WERI-Rb-1 (cell line): ENCODE data around the gene SFMBT1.

ENCODE experiments used
- DNase-seq: peaks from one replicate; pipeline ENCODE4 v3.0.0-alpha.2; 2020
- H3K27ac ChIP-seq: fragments of 250-450 bp; sonication (Bioruptor Pico); 2 replicates; pipeline ENCODE4 v1.5.1; 2020; ENCODE audit warnings: mild to moderate bottlenecking, moderate library complexity
- H3K27me3 ChIP-seq: fragments of 250-450 bp; sonication (Bioruptor Pico); 2 replicates; pipeline ENCODE4 v1.5.1; 2021; ENCODE audit warnings: mild to moderate bottlenecking, low read depth, moderate library complexity; ENCODE audit not compliant: insufficient read depth, severe bottlenecking
- H3K36me3 ChIP-seq: fragments of 250-450 bp; sonication (Bioruptor Pico); 2 replicates; pipeline ENCODE4 v1.5.1; 2020; ENCODE audit warnings: mild to moderate bottlenecking, moderate library complexity
- H3K4me3 ChIP-seq: 2 replicates; pipeline ENCODE4 v1.5.1; 2011; ENCODE audit warnings: low read depth, mild to moderate bottlenecking, control low read depth, low read length
- H3K9me3 ChIP-seq: fragments of 250-450 bp; sonication (Bioruptor Pico); 2 replicates; pipeline ENCODE4 v1.5.1; 2021; ENCODE audit warnings: mild to moderate bottlenecking, moderate library complexity; ENCODE audit not compliant: severe bottlenecking
- TF ChIP-seq, protein P1 (sequence below): IDR thresholded peaks from 2 replicates; pipeline ENCODE4 v1.5.1; 2011; ENCODE audit warnings: low read depth, mild to moderate bottlenecking, control low read depth, inconsistent platforms, low read length

The SFMBT1 gene

GRCh38 chr3:53028641-53029040, 17.2 kb downstream of the SFMBT1 start:
- H3K27ac ChIP-seq, result no peak overlapping the region
- no peaks in the 10 kb centered on the region for H3K36me3 ChIP-seq
- H3K4me3 ChIP-seq, result no peak overlapping the region
- TF ChIP-seq, protein P1, sequence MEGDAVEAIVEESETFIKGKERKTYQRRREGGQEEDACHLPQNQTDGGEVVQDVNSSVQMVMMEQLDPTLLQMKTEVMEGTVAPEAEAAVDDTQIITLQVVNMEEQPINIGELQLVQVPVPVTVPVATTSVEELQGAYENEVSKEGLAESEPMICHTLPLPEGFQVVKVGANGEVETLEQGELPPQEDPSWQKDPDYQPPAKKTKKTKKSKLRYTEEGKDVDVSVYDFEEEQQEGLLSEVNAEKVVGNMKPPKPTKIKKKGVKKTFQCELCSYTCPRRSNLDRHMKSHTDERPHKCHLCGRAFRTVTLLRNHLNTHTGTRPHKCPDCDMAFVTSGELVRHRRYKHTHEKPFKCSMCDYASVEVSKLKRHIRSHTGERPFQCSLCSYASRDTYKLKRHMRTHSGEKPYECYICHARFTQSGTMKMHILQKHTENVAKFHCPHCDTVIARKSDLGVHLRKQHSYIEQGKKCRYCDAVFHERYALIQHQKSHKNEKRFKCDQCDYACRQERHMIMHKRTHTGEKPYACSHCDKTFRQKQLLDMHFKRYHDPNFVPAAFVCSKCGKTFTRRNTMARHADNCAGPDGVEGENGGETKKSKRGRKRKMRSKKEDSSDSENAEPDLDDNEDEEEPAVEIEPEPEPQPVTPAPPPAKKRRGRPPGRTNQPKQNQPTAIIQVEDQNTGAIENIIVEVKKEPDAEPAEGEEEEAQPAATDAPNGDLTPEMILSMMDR, result no peak
- no peaks in the 10 kb centered on the region for H3K9me3 ChIP-seq
- no peaks in the 10 kb centered on the region for H3K27me3 ChIP-seq
- no peak for DNase-seq

DNA sequence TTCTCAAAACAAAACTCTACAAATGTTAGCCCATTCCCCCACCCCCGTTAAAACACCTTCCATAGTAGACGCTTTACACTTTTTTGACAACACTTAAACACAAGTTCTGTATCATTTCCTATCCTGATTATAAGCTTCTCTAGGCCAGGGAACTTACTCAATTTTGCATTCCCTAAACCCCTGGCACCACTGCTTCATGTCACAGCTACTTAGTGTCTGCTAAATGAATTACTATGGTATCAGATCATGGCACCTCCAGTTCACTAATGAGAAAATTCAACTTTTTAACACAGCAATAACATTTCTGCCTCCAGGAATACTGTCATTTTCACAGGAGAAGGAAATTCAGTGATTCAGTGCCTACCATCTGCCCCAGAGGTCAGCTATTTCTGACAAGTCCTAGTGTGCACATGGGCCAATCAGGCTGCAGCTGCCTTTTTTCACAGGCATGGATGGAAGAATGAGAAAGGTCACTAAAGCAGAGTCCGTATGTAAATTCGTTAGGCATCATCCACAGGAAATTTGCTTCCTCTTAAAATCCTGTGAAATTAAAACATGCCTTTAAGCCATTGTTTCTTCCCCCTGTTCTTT, 18.5 kb downstream of the SFMBT1 start:
- TF ChIP-seq, protein P1, result no peak
- Histone ChIP-seq H3K4me3 (no peak overlapping the region), H3K36me3 (no peaks in the 10 kb centered on the region), H3K27ac (no peak overlapping the region), H3K27me3 (no peaks in the 10 kb centered on the region), H3K9me3 (no peaks in the 10 kb centered on the region)
- DNase-seq, result no peak

DNA sequence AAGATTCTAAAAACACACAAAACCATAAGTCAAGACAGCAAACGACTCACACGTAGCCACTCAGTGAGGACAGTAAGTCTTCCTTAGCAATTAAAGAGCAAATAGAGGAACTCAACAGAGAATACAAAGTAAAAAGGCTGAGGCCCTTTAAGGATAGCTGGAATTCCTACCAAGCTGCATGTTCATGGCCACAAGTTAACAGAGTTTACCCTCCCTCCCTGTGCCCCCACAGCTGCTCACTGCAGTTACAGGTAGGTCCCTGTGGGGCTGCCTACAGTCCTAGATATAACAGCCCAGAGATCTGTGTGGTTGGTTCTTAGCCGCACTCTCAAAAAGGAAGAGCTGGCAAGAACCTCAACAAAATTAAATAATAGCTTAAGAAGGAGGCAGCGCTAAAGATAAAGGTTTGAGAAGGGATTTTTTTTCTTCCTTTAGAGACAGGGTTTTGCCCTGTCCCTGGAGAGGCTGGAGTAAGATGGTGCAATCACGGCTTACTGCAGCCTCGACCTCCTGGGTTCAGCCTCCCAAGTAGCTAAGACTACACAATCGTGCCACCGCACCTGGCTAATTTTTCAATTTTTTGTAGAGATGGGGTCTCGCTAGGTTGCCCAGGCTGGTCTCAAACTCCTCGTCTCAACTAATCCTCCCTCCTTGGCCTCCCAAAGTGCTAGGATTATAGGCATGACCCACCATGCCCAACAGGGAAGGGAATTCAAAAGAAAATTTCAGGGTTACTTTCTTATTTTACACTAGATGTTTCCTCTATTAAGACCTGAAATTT, 19.3 kb downstream of the SFMBT1 start:
- no peaks in the 10 kb centered on the region for H3K9me3 ChIP-seq
- H3K36me3 ChIP-seq, result no peaks in the 10 kb centered on the region
- no peaks in the 10 kb centered on the region for H3K27me3 ChIP-seq
- DNase-seq, result no peak
- no peak overlapping the region for H3K4me3 ChIP-seq
- no peak overlapping the region for H3K27ac ChIP-seq
- TF ChIP-seq, protein P1, result no peak

- Histone ChIP-seq H3K4me3 (no peak overlapping the region), H3K27ac (no peak overlapping the region), H3K27me3 (no peaks in the 10 kb centered on the region), H3K9me3 (no peaks in the 10 kb centered on the region), H3K36me3 (no peaks in the 10 kb centered on the region)
- DNase-seq, result no peak
- TF ChIP-seq, protein P1, result no peak
These were observed 21.6 kb downstream of the SFMBT1 start for GRCh38 chr3:53024315-53024714.

DNA sequence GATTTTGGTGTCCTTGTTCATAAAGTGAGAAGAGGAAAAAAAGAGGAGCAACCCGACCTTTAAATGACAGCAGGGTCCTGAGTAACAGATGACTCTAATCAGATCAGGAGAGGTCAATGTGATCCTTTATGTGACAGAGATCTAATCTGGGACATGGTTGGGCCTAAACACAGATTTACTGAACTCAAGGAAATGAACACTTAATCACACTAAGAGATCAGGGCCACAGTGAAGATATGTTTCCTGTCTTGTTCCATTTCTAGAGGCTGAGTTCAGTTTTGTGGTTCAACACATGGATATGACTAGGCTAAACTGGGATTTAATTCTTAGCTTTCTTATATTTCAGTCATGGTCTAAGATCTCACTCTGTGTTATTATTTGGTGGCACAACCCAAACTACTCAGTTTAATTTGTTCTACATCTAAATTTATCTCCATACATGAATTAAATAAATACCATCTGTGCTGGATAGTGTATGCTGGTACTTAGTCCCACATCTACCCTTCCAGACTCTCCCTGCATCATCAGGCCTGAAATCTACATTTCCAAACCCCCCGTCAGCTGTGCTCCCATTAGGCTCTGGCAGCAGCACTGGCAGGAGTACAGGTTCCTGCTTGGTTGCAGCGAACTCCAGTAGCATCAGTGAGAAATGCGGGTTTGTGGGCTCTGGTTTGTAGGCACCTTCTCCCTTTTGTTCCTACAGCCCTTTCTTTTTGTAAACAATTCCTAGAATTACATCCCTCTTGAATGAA, 22.6 kb downstream of the SFMBT1 start:
- H3K4me3 ChIP-seq, result no peak overlapping the region
- H3K36me3 ChIP-seq, result no peaks in the 10 kb centered on the region
- TF ChIP-seq, protein P1, result no peak
- no peaks in the 10 kb centered on the region for H3K9me3 ChIP-seq
- no peak overlapping the region for H3K27ac ChIP-seq
- no peaks in the 10 kb centered on the region for H3K27me3 ChIP-seq
- DNase-seq, result no peak
